ENCODE results near the gene PRKN.

- TF ChIP-seq CTCF (IDR thresholded peaks at IDR 0.05) (no peak), POLR2A (IDR thresholded peaks at IDR 0.05) (no peak)
Measured at GRCh38 chr6:161452241-161452640, 1275.3 kb downstream of the PRKN start.
